Adrenal gland (tissue), 12 donors: ENCODE measurements around the gene BLOC1S3. TPM values are rescaled to one million over a fixed set of nuclear protein-coding genes. Genes with fewer than 3 reads are reported as not detected.
A peak's percentile ranks its signal among the peaks of the same experiment; 100 is the strongest.

Experiments used
- DNase-seq, 7 donors: peaks; one replicate each; pipeline ENCODE4 v3.0.0-alpha.2; 2019 to 2020
- H3K27ac ChIP-seq, 5 donors: fragments of 200-600 bp; sonication (generic) in 4 of 5; 1 replicate in 3 of 5; 2 replicates in 2 of 5; pipeline versions ENCODE4 v1.5.1 to v1.8.0; 2016 to 2020; ENCODE audit warnings: mild to moderate bottlenecking in 1 of 5
- H3K27me3 ChIP-seq: fragments of 200-600 bp; 2 replicates; pipeline ENCODE4 v1.8.0; 2021
- H3K36me3 ChIP-seq, 2 donors: fragments of 200-600 bp; replicated peaks in 1 of 2; 1 replicate in 1 of 2; 2 replicates in 1 of 2; pipeline versions ENCODE4 v1.5.1 to v1.8.0; 2018 to 2022
- H3K4me1 ChIP-seq, 2 donors: fragments of 200-600 bp; replicated peaks in 1 of 2; 1 replicate in 1 of 2; 2 replicates in 1 of 2; pipeline versions ENCODE4 v1.5.1 to v1.8.0; 2018 to 2021
- H3K4me3 ChIP-seq, 4 donors: fragments of 200-600 bp; sonication (generic) in 3 of 4; one replicate each; pipeline ENCODE4 v1.5.1; 2016 to 2018
- H3K9me3 ChIP-seq, 3 donors: fragments of 200-600 bp; sonication (generic) in 1 of 3; replicated peaks in 1 of 3; 1 replicate in 2 of 3; 2 replicates in 1 of 3; pipeline versions ENCODE4 v1.5.1 to v1.8.0; 2016 to 2021
- CTCF ChIP-seq, 6 experiments: fragments of 450-650 bp in 4 of 6; fragments of 200-600 bp in 2 of 6; sonication (generic) in 1 of 6; IDR thresholded peaks; 1 replicate in 5 of 6; 2 replicates in 1 of 6; pipeline versions ENCODE4 v1.5.1 to v1.8.0; 2016 to 2021; ENCODE audit warnings: antibody characterized with exemption in 6 of 6, mild to moderate bottlenecking in 2 of 6, moderate library complexity in 1 of 6
- POLR2A ChIP-seq, 2 donors: fragments of 450-650 bp; IDR thresholded peaks; one replicate each; pipeline ENCODE4 v1.6.1; 2017; ENCODE audit warnings: antibody characterized with exemption in 2 of 2, mild to moderate bottlenecking in 2 of 2, moderate library complexity in 1 of 2
- WGBS, 4 donors: extraction: QIAGEN DNeasy Blood & Tissue Kit in 2 of 4; methylation state at CpG; one replicate each; pipeline versions ENCODE4 v1.1.5 to v1.1.7; 2013 to 2017; 5-methylcytosine and 5-hydroxymethylcytosine counted together
- intact Hi-C, 2 donors: fragments of 100-400 bp; cut with DNase I; formaldehyde crosslinking; loops; one replicate each; pipeline versions ENCODE4 v1.14.1 to v1.15.0; 2022 to 2023
- polyA plus RNA-seq, 3 donors: library from polyadenylated mRNA; stranded (reverse); fragments of 200-250 nt in 2 of 3; fragments of 350-450 nt in 1 of 3; fragmentation: Illumina TruSeq in 1 of 3; extraction: RNeasy Lipid Tissue Mini Kit (QIAGEN cat#74804) in 1 of 3; gene quantifications; one replicate each; pipeline ENCODE4 v1.2.3, GENCODE V29; 2013 to 2014
- total RNA-seq, 9 donors: library from RNA; depleted of rRNA in 4 of 9; stranded (reverse); fragments of >200 nt in 4 of 9; fragments of 120-200 nt in 1 of 9; fragmentation: NEBNext Ultra II Directional in 1 of 9; extraction: Animal tissue kit (Norgen Biotek cat#: 25700) in 1 of 9; gene quantifications; one replicate each; pipeline versions ENCODE4 v1.1.0 to v1.2.4, GENCODE V29; 2013 to 2023
- donor health status: healthy with polysubstance abuse.
- donor health status: Bipolar disorder and iron deficiency.
- donor health status: DM: yes; HTN: yes; CAD: no.
- donor health status: DM: no; HTN: no; CAD: no.
- donor health status: DM: no; HTN: no; CAD: no.
- donor health status: DM: yes; HTN: yes; CAD: no.

Gene BLOC1S3
- total and polyA plus RNA-seq, 12 donors = 2.8 to 25.5 (median 16.9) TPM

GRCh38 chr19:45164577-45165335, 13.8 kb upstream of the BLOC1S3 start:
- intact Hi-C loops = no loop called here
- H3K27ac ChIP-seq = no peak overlapping the region
- H3K36me3 ChIP-seq = no peaks in the 10 kb centered on the region
- TF ChIP-seq POLR2A (IDR thresholded peaks at IDR 0.05) (no peak), CTCF (IDR thresholded peaks at IDR 0.05) (no peak)
- peaks cover 7% of the 10 kb centered on the region for H3K27me3 ChIP-seq
- H3K9me3 ChIP-seq = no peaks in the 10 kb centered on the region
- WGBS, 4 donors = 33 to 64% (median 54%) methylated on average over 3 to 27 of the region's 27 CpGs
- H3K4me1 ChIP-seq = no peaks in the 10 kb centered on the region
- no peak overlapping the region for H3K4me3 ChIP-seq
- peak in 4 of 7 donors; percentile 44 to 62 (median 53) for DNase-seq

GRCh38 chr19:45166723-45167252, 11.8 kb upstream of the BLOC1S3 start:
- H3K4me3 ChIP-seq = no peak overlapping the region
- DNase-seq = peak in 3 of 7 donors; percentile 41 to 73 (median 46)
- no peak overlapping the region for H3K27ac ChIP-seq
- intact Hi-C loops = no loop called here
- H3K9me3 ChIP-seq = no peaks in the 10 kb centered on the region
- 54 to 67% (median 61%) methylated on average over 12 to 14 of the region's 14 CpGs for WGBS, 4 donors
- H3K4me1 ChIP-seq = no peaks in the 10 kb centered on the region
- TF ChIP-seq CTCF (IDR thresholded peaks at IDR 0.05) = no peak
- TF ChIP-seq POLR2A (IDR thresholded peaks at IDR 0.05) = no peak
- H3K27me3 ChIP-seq = no peaks in the 10 kb centered on the region
- no peaks in the 10 kb centered on the region for H3K36me3 ChIP-seq

- intact Hi-C loops = no loop called here
- no peak overlapping the region for H3K27ac ChIP-seq
- H3K27me3 ChIP-seq = no peaks in the 10 kb centered on the region
- no peaks in the 10 kb centered on the region for H3K9me3 ChIP-seq
- WGBS, 4 donors = 69 to 87% (median 80%) methylated on average over 4 to 16 of the region's 16 CpGs
- H3K4me3 ChIP-seq = no peak overlapping the region
- DNase-seq = no peak
- H3K36me3 ChIP-seq = no peaks in the 10 kb centered on the region
- TF ChIP-seq CTCF (IDR thresholded peaks at IDR 0.05) (no peak), POLR2A (IDR thresholded peaks at IDR 0.05) (no peak)
- H3K4me1 ChIP-seq = no peaks in the 10 kb centered on the region
Measured at GRCh38 chr19:45168767-45169351, 9.7 kb upstream of the BLOC1S3 start.

- DNase-seq = no peak
- intact Hi-C loops = no loop called here
- 84 to 96% (median 93%) methylated on average over 8 to 10 of the region's 10 CpGs for WGBS, 4 donors
- H3K4me1 ChIP-seq = no peaks in the 10 kb centered on the region
- H3K36me3 ChIP-seq = no peaks in the 10 kb centered on the region
- no peaks in the 10 kb centered on the region for H3K27me3 ChIP-seq
- TF ChIP-seq POLR2A (IDR thresholded peaks at IDR 0.05) = no peak
- TF ChIP-seq CTCF (IDR thresholded peaks at IDR 0.05) = no peak
- no peak overlapping the region for H3K27ac ChIP-seq
- H3K4me3 ChIP-seq = no peak overlapping the region
- no peaks in the 10 kb centered on the region for H3K9me3 ChIP-seq
Measured at GRCh38 chr19:45169602-45170001, 9.0 kb upstream of the BLOC1S3 start.
